Glomerular visceral epithelial cell (primary cell): ENCODE results near the gene C17orf114.

Experiments
- DNase-seq: peaks from one replicate; pipeline ENCODE4 v3.0.0-alpha.2; 2016; ENCODE audit errors: extremely low spot score

The C17orf114 gene

DNA sequence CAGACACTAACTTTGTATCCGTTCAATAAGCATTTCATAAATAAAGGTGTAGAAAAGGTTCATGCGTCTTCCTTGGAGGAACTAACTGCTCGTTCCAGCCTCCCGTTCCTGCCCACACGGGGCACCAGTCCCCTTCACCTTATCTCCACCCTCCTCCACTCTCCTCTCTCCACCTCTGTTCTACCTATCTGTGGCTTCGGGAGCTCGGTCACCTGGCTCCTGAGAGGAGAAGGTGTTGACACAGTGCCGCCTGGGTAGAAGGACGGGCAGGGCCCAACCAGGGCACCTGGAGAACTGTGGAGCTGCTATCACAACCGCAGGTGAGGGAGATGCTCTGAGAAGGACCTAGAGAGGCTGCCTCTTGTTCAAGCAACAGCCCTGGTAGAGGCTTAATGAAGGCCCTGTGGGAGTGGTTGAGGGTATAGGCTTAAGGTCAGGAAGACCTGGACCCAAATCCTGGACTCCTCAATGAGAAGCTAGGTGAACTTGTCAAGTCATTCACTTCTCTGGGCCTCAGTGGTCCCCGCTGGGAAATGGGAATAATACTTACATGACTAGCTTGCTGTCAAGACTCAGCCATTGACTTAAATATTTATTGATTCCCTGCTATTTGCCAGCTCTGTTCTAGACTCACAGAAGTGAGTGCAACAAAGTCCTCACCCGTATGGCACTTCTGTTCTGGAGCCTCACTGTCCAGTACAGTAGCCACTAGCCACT lies 21.4 kb upstream of the C17orf114 start:
- DNase-seq = no peak

DNA sequence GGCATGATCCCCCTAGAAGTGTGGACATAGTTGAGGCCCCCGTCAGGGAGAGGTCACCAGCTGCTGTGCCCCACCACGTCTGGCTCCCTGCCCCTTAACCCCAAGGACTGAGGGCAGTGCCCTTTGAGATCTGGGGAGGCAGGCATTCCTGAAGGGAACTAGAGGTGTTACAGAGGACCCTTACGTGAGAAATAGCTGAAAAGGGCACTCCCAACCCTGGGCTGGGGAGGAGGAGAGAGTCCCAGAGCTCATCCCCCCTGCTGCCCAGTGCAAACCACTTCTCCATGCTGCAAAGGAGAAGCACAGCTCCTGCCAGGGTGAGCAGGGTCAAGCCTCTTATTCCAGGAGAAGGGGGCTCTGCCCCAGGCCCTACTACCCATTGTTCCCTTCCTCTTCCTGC lies 20.7 kb upstream of the C17orf114 start:
- no peak for DNase-seq

DNA sequence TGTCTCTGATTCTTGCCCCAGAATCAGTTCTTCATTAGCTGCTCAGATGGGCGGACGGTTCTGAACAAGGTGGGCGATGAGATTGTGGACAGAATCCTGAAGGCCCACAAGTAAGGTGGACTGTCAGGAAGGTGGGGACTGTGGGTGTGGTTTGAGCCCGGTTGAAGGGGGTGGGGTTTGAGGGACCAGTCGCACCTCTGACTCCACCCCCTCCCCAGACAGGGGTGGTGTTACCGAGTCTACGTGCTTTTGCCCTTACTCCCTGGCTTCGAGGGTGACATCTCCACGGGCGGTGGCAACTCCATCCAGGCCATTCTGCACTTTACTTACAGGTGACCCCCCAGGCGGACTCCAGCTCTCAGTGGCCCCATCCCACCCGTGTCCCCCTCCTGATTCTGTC lies 16.1 kb upstream of the C17orf114 start:
- DNase-seq = no peak

DNA sequence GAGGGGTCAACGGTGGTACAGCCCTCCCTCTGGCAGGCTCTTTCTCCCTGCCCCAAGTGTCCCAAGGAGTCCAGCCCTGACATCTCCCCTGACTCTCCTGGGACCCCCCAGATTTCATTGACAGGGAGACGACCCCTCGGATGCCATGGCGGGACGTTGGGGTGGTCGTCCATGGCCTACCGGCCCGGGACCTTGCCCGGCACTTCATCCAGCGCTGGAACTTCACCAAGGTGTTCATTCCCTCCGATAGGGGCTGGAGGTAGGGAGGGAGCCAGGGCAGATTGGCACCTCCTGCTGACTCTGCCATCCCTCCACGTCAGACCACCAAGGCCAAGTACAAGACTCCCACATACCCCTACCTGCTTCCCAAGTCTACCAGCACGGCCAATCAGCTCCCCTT lies 14.7 kb upstream of the C17orf114 start:
- no peak for DNase-seq

DNA sequence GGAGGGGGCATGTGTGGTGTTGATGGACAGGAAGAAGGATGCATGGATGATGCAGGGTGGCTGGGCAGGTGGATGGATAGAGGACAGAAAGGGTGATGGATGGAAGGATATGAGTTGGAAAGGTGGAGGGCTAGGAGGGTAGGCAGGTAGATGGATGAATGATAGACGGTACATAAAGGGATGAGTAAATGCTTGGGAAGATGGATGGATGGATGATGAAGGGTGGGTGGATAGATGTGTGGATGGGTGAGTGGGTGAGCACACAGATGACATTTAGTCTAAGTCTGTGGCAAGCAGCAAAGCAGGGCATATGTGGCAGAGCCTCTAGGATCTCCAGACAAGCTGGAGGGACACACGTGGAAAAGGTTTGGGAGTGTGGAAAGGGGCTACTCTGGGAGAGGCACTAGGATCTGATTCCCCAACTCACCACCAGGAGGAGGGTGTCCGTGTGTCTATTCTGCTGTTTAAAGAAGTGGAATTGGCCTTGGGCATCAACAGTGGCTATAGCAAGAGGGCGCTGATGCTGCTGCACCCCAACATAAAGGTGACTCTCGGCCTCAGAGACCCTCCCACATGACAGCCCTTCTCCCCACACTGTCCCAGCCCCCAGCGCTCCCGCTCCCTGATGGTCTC lies 13.0 kb upstream of the C17orf114 start:
- no peak for DNase-seq

DNA sequence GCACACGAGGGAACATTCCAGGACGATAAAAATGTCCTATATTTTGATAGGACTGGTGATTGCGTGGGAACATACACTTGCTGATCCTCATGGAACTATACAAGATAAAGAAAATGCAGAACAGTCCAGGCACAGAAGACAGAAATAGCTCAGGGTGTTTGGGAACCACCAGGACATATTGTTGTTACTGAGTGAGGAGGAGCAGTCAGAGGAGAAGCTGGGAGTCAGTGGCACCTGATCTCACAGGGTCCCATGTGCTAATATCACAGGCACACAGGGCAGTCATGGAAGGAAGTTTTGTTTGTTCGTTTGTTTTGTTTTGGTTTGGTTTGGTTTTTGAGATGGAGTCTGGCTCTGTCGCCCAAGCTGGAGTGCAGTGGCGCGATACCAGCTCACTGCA lies 10.6 kb upstream of the C17orf114 start:
- no peak for DNase-seq

DNA sequence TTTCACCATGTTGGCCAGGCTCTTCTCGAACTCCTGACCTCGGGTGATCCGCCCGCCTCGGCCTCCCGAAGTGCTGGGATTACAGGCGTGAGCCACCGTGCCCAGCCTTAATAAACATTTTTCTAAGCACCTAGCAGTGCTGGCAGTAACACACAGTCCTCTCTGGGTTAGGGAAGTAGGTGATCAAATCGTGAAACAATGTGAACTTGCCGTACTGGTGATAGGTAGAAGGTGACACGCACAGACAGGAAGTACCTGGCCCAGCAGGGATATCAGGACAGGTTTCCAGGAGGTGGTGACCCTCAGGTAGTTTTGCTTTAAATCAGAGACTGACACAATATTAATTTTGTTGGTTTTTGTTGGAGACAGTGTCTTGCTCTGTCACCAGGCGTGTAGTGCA lies 9.3 kb upstream of the C17orf114 start:
- no peak for DNase-seq

DNA sequence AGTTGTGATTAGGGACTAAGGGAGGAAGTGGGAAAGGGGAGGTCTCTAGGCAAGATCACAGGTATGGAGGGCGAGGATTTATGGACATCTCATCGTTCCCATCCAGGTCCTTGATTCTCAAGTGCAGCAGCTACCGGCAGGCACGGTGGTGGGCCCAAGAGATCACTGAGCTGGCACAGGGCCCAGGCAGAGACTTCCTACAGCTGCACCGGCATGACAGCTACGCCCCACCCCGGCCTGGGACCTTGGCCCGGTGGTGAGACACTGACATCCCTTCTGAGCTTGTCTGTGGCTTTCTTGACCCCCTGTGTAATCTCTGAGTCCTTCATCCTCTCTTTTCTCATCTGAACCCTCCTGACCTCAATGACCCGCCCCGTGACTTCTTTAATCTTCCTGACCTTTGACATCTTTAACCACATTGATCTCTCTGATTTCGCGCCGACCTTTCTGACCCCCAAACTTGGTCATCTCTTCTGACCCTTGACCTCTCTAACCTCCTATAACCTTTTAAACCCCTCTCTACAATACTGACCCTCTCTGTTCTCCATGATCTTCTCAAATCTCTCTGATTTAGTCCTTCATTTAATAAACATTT lies 8.7 kb upstream of the C17orf114 start:
- no peak for DNase-seq

DNA sequence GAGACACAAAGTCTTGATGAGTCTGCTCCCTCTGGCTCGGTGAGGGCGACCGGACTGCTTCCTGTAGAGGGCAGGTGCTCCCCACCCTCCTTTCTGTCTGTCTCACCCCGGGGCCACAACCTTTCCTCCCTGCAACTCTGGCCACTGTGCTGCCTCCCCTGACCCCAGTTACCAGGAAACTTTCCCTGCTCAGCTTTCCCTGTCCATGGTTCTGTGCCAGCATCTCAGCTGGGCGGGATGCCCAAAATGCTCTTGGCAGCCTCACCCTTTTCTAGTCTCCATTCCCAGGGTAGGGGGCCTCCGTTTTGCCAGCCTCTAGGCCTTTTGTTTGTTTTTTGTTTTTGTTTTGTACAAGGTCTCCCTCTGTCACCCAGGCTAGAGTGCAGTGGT lies 6.2 kb upstream of the C17orf114 start:
- DNase-seq = no peak

DNA sequence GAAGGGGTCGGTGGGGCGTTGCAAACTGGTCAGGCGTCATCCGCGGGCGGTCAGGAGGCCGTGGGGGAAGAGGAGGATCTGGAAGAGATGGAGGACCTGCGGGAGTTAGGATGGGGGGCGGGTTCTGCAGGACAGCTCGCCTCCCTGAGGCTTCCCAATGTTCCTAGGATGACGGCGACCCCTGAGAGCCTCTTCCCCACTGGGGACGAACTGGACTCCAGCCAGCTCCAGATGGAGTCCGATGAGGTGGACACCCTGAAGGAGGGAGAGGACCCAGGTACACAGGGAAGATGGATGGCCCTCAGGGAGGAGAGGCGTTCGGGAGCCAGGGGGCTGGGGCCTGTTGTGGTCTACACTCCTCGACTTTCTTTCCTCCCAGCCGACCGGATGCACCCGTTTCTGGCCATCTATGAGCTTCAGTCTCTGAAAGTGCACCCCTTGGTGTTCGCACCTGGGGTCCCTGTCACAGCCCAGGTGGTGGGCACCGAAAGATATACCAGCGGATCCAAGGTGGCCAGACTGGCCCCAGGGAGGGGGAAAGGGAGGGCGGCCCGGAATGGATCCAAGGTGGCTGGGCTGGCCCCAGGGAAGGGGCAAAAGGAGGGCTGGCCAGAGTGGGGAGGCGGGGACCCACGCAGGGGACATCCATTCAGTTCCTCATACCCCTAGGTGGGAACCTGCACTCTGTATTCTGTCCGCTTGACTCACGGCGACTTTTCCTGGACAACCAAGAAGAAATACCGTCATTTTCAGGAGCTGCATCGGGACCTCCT lies 5.7 kb upstream of the C17orf114 start:
- DNase-seq = no peak

DNA sequence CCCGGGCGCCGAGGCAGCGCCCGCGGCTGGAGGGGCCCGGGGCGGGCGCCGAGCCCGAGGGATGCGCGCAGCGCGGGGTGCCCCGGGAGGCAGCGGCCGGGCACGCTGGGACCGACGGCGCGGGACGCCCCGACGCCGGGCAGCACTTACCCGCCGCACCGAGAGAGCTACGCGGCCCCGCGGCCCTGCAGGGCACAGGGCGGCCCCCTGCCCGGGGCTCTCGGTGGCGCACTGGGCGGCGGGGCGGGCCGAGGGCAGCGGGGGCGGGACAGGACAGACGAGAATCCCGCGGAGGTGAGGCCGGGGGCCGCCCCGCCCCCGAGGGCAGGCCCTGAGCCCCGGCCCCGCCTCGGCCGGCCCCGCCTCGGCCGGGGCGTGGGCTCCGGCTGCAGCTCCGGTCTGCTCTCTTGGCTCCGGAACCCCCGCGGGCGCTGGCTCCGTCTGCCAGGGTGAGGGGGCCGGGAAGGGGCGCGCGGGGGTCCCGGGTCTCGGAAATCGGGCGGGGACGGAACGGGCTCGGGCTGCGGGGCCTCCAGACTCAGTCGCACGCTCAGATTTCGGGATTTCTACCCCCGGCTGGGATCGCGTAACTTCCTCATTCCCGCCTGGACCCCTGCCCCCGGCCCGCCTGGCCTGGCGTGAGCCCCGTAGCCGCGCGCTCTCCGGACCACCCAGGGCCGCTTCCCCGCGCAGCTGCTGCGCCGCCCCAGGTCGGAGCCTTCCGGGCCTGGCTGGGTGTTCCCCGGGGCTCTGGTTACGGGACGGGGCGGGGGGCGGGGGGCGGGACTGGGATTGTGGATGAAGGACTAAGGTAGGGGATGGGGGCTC lies 4.9 kb upstream of the C17orf114 start, which contains the start of gene PLD2:
TSS of gene PLD2 (plus strand) at position 376 of the 828 bp plus-strand sequence. CDS start 621 bp downstream, outside the sequence.
- peak; percentile 88 for DNase-seq

DNA sequence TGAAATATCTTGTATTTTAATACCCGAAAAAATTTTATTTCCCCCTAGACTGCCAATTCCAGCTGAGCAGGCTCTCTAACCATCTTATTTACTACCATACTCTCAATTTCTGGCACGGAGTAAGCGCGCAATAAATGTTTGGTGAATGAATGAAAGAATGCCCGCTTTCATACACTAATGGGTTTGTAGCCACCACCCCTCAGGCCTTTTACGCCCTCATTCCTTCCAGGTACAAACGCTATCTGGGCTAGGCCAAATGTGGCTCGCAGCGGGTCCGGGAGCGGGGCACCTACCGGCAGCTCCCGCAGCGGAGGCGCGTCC lies 4.3 kb upstream of the C17orf114 start:
- no peak for DNase-seq

DNA sequence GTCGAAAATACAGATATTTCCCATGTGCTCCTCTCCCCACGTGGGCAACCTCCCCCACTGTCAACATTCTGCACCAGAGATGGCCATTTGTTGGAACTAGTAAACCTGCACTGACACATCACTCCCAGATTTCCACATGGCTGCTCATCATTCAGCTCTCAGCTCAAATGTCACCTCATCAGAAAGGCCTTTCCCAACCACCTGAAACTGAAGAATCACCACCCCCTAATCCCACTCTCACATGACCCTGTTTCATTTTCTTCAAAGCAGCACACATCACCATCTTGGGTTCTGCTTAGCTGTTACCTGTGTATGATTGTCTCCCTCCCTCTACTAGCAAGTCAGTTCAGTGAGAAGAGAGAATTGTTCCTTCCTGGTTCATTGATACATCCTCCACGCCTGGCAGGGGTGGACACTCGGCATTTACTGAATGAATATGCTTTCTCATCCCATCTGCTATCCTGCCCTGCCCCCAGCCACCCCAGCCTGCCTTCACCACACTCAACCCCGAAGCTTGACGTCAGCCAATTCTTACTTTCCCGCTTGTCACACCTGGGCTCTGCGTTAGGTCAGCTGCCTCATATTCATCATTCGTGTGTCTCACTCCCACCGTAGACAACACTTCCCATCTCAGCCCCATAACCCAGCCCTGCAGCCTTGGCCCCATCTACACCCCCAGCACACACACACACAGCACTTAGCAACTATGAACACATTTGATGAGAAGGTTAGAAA lies 1.5 kb downstream of the C17orf114 start:
- DNase-seq = no peak

DNA sequence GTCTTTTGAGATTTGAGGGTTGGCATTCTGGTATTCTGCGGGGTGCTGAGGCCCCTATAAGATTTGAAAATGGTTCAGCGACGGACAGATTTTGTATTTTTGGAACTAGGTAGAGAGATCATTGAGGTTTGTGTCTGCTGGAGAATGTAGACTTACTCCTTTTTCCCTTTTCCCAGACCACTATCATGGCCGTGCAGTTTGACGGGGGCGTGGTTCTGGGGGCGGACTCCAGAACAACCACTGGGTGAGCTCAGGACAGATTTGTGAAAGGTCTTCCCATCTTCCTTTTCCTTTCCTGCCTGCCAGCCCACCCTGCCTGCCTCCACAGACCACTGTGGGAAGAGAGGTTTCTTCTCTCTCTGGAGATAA lies 5.6 kb downstream of the C17orf114 start:
- peak; percentile 39 for DNase-seq

DNA sequence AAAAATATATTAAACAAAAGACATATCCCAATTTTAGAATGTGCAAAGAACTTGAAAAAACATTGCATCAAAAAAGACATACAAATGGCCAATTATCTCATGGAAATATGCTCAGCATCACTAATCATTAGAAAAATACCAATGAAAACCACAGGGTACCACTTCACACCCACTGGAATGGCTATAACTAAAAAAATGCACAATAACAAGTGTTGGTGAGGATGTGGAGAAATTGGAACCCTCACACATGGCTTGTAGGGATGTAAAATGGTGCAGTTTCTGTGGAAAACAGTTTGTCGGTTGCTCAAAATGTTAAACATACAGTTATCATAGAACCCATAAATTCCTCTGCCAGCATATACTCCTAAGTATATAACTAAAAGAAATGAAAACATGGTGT lies 7.0 kb downstream of the C17orf114 start:
- DNase-seq = no peak

DNA sequence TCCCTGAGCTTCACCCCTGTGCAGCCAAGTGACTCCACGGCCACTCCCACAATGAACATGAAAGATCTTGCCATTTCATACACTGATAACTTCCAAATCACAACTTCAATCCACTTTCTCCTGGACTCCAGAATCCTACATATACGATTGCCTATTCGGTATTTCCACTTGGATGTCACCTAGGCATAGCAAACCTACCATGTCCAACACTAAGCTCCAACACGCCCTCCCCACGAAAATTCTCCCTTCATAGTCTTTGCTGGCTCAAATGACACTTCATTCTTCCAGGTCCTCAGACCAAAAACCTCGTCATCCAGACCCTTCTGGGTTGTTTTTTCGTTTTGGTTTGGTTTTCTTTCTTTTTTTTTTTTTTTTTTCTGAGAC lies 11.4 kb downstream of the C17orf114 start:
- DNase-seq = no peak

DNA sequence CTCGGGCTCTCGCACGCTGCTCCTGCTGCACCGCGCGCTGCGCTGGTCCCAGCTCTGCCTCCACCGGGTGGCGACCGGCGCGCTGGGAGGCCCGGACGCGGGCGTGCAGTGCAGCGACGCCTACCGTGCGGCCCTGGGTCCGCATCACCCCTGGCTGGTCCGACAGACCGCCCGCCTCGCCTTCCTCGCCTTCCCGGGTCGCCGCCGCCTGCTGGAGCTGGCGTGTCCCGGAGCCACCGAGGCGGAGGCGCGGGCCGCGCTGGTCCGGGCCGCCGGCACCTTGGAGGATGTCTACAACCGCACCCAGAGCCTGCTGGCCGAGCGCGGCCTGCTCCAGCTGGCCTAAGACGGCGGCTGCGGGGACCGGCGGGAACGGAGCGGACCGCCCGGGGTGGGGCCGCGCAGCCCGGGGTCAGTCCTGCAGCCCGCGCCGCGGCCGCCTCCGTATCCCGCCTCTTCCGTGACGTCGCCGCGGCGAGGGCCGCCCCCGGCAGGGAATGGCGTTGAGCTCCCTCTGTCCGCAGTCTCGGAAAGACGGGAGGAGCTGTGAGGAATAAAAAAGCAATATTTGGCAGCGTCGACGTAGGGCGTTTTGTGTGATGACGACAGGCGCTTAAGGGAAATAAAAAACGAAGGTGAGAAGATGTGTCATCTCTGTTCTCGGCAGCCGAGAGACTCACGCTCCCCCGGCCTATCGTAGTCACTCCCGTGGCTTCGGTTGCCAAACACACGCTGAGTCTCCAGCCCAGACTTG lies 12.0 kb downstream of the C17orf114 start:
- peak; percentile 81 for DNase-seq

DNA sequence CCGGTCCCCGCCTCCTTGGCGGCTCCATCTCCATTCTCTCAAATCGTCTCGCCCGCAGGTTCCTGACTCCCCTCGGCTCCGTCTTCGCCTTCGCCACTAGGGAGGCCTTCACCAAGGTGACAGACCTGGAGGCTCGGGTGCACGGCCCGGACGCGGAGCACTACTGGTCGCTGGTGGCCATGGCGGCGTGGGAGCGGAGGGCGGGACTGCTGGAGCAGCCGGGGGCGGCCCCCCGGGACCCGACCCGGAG lies 12.5 kb downstream of the C17orf114 start:
- no peak for DNase-seq

DNA sequence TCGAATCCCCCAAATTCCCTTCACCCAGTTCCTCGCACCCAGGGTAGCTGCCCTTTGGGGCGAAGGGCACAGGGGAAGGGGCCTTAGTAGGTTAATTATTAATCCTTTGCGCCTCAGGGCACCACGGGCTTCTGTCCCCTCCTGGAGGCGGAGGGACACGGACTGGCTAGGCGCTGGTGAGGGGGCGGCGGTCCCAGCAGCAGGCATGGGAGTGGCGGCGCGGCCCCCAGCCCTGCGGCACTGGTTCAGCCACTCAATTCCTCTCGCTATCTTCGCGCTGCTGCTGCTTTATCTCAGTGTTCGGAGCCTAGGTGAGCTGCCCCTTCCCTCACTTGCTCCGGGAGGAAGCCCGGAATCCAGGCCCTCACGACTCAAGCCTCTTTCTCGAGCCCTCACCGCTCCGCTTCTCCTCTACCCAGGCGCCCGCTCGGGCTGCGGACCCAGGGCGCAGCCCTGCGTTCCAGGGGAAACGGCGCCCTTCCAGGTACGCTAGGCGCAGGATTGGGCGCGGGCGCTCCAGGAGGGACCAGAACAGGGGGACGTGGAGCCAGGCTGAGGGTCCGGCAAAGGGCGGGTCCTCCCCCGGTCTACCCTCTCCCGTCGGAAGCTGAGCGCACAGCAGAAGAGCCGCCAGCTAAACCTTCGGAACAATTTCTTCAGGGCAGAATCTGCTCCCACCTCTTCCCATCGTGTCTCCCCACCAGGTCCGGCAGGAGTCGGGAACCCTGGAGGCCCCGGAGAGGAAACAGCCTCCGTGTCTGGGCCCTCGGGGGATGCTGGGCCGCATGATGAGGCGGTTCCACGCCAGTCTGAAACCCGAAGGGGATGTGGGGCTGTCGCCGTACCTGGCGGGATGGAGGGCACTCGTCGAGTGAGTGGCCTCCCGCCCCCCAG lies 13.1 kb downstream of the C17orf114 start, which contains the start of gene GLTPD2:
TSS of gene GLTPD2 (plus strand) at position 158 of the 894 bp plus-strand sequence. CDS start at position 206, 48 bp downstream.
- no peak for DNase-seq
